ENCODE data around the gene HAGHL. TPM values are rescaled to one million over a fixed set of nuclear protein-coding genes. Genes with fewer than 3 reads are reported as not detected.
"Not testable (repeated sequence)": the region's sequence is repeated elsewhere in the genome, so short reads cannot be mapped to it uniquely, and the experiment has no call there.

HAGHL gene
- total RNA-seq, 1 donor, result 22.6 TPM

DNA sequence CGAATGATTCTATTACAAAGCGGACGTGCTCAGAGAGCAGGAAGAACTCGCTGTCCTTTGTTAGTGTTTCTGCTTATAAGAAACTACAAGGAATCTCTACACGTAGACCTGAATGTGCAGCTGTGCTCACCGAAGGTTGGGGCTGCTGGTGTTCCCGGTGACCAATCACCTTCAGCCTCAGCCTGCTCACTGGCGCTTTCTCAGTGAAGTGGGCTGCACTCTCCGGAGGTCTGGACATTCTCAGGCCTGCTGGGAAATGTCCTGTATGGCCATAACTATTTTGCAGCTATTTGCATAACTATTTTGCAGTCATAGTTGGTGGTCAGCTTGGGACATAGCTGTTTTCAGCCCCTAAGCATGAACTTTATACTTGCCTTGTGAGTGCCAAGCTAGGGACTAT lies 23.6 kb downstream of the HAGHL start:
- no peak for DNase-seq (ENCODE audit: low read depth in 2 of 3, low spot score in 2 of 3)

DNA sequence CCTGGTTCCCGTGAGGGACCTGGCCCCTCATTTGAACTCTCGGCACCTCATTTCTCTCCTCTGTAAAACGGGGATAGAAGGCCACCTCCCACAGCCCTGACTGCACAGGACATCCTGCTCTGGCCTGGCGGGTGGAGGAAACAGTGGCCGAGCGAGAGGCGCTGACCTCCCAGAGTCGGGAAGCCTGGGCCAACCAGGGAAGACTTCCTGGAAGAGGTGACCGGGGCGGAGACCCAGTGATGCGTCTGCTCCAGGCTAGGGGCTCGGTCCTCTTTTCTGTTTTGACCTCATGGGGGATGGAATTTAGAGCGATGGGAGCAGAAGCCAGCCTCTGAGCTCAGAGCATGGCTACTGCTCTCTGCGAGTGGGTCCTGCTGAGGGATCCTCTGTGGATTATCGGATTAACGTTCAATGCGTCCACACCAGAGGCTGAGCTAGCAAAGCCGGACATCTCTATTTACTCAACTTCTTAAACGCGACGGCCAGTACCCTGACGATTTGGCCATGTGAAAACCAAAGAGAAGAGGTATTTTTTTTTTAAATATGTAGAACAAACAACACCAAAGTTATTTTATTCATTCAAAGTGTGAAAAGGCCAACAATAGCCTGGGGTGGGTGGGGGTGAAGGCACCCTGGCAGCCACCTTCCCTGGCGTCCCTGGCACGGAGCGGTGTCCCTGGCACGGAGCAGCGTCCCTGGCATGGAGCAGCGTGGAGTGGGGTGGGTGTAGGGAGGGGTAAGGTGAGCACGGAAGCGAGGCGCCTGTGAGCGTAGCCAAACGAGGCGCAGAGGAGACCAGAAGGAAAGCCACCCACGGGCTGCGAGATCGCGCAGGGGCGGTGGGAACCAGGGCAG lies 24.5 kb downstream of the HAGHL start:
- no peak for DNase-seq (ENCODE audit: low read depth in 2 of 3, low spot score in 2 of 3)

DNA sequence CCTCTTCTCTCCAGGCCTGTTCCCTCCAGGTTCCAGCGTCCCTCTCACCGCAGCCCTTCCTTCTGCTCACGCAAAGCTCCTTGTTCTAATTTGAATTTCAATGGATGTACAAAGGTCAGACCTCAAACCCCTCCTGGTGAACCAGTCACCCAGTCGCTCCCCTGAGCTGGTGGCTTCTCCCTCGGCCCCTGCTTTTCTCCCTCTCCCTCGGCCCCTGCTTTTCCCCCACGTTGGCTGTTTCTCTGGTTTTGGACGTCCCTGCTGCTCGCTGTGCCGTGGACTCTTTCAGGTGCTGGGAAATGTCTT lies 25.1 kb downstream of the HAGHL start:
- no peak for DNase-seq (ENCODE audit: low read depth in 2 of 3, low spot score in 2 of 3)

DNA sequence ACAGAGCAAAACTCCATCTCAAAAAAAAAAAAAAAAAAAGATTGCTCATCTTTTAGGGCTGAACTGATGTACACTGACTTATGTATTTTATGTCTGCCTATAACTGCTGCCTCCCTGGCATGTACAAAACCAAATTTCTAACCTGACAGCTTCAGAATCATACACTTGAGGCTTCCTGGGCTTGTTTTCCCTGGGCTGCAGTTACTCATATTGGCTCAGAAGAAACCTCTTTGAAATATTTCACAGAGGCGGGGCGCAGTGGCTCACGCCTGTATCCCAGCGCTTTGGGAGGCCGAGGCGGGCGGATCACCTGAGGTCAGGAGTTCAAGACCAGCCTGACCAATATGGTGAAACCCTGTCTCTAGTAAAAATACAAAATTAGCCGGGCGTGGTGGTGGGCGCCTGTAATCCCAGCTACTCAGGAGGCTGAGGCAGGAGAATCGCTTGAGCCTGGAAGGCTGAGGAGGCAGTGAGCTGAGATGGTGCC lies 27.3 kb downstream of the HAGHL start:
- not testable (repeated sequence) for DNase-seq (ENCODE audit: low read depth in 2 of 3, low spot score in 2 of 3)

DNA sequence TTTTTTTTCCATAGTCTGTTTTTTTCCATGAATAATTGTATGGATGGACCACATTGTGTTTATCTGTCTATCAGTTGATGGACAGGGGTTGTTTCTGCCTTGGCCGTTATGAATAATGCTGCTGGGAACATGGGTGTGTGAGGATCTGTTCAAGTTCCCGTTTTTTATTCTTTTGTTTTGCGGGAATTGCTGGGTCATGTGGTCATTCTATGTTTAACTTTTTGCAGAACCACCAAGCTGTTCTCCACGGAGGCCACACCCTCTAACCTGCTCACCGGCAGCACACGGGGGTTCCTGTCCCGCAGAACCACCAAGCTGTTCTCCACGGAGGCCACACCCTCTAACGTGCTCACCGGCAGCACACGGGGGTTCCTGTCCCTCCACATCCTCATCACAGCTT lies 27.8 kb downstream of the HAGHL start:
- peak in 2 of 3 donors; percentile 60 to 69 for DNase-seq (ENCODE audit: low read depth in 2 of 3, low spot score in 2 of 3)

DNA sequence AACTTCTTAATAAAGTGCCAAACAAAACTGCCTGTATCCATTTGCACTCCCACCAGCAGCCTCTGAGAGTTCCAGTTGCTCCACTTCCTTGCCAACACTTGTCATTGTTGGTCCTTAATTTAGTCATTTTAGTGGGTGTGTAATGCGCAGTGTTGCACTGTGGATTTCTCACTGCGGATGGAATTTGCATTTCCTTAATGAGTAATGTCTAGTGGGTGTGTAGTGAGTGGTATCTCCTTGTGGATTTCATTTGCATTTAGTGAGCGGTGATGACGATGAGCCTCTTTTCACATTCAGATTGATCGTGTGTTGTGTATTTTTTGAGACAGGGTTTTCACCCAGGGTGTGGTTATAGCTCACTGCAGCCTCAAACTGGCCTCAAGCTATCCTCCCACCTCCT lies 29.5 kb downstream of the HAGHL start:
- no peak for DNase-seq (ENCODE audit: low read depth in 2 of 3, low spot score in 2 of 3)

DNA sequence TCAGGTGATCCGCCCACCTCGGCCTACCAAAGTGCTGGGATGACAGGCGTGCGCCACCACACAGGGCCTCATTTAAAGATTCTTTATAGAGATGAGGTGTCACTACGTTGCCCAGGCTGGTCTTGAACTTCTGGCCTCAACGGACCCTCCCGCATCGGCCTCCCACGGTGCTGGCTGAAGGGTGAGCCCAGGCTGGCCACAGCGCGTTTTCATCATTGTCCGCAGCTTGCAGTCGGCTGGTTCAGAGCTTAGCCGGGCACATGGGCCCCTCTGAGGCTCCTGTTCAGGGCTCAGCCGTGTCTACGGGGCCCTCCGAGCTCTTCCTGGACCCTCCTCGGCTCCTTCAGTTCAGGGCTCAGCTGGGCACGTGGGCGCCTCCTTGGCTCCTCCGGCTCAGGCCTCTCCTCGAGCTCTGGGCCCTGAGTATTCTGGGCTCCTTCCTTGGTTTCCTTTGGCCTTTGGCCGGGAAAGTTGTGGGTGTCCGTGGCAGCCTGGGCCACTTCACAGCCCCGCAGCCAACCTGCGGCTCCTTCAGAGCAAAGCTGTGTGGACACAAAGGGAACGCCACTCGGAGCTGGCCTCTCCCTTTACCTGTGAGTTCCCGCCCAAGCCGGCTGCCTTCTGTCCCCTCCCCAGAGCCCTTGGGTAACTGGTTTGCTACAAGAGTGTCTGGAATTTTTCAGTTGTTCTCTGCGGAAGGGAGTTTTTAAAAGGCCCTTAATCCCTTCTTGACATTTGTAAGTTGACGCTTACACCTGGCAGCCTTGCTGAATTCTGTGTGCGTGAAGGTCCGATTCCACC lies 32.4 kb downstream of the HAGHL start:
- DNase-seq (ENCODE audit: low read depth in 2 of 3, low spot score in 2 of 3), result no peak

DNA sequence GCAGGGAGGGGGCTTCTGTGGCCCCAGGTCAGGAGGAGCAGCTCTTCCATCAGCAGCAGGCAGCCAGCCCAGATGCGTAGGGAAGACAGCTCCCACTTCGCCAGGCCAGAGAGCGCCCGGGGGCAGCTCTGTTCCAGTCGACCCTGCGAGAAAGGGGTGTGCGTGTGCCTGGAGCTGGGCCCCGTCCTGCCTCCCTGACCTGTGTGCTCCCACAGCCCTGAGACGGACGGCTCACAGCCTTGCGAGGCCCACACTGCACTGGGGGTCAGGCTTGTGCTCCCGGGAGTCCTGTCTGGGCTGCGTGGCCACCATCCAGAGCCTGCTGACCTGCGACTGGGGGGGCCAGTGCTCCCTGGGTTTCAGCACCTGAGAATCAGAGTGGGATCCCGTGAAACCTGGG lies 33.2 kb downstream of the HAGHL start:
- DNase-seq (ENCODE audit: low read depth in 2 of 3, low spot score in 2 of 3), result no peak

DNA sequence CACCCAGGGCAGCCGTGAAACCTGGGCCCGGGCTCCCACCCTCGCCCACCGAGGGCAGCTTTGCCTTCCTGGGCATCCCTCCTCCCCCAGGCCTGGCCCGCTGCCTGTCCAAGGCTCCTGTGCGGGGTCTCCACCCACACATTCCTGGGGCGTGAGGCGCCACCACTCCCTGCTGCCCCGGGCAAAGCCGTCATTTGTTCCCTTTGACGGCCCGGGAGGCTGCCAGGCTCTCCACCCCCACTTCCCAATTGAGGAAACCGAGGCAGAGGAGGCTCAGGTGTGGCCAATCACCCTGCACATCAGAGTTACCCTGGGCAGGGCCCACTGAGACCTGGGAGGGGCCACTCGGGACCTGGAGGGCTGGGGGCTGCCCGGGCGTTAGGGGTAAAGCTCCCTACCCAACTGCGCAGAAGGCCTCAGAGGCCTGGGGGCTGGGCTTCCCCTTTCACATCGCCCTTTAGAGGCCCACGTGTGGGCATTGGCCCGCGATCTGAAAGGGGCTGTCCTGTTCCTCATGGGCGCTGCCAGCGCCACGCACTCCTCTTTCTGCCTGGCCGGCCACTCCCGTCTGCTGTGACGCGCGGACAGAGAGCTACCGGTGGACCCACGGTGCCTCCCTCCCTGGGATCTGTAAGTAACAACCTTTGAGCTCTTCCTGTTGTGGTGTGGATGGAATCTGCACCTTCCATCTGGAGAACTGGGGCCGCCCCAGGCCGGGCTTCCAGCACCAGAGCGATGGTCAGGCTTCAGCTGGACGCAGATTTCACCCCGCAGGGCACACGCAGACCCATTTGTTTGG lies 33.8 kb downstream of the HAGHL start, which contains the start of gene MSLN:
TSS of gene MSLN (plus strand) at position 190 of the 799 bp plus-strand sequence. CDS start 1,947 bp downstream, outside the sequence.
- no peak for DNase-seq (ENCODE audit: low read depth in 2 of 3, low spot score in 2 of 3)

DNA sequence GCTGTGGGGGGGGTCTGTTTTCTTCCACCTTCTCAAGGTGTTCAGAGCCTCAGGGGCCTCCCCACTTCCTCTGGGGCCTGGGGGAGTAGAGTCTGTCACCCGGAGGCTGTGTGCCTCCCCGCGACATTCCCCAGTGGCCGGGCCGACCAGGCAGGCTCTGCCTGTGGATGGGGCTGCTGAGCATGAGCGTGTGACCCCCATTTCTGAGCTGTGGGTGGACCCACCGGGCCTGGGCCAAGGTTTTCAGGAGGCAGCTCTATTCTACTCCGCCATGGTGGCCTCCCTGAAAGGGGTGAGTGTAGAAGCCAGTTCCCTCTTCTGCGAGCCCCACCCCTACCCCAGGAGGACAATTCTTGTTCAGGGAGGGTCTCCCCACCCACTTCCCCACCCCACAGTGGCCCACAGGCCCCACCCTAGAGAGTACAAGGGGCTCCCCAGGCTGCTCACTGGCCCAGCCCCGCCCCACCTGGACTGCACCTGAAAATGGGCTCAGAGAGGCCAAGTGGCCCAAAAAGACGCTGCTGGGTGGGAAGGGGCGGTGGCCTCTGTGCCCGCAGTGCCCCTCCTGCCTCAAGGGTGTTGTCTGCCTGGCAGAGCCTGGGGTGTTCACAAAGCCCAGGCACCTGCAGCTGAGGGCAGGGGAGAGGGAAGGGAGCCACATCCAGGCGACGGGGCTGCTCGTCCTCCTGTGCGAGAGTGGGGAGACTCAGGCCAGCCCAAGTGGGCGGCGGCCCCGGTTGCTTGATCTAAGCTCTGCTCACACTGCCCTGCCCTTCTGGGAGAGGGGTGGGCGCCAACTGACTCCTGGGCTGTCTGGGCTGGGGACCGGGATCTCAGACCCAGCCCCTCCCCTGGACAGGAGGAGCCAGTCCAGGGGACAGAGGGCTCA lies 35.0 kb downstream of the HAGHL start:
- DNase-seq (ENCODE audit: low read depth in 2 of 3, low spot score in 2 of 3), result no peak

DNA sequence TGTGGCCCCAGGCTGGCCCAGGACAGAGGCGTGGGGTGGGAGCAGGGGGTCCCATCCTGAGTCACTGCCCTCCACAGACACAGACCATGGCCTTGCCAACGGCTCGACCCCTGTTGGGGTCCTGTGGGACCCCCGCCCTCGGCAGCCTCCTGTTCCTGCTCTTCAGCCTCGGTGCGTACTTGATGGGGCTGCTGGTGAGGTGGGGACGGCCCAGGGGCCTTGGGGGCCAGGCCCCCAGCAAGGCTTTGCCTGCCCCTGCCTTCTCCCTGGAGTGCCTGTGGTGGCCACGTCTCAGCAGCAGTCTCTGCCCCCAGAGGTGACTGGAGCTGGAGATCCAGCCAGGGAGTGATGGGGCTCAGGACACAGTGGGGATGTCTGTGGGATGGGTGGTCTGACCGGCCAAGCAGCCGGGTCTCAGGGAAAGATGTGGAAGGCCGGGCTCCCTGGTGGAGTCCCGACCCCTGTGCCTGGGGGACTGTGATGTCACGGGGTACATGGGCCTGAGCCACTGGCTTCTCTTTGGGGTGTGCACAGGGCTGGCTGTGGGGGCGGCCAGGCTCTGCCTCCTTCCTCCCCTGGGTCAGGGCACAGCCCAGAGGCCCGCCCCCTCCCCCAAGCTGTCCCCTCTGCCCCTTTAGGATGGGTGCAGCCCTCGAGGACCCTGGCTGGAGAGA lies 35.8 kb downstream of the HAGHL start:
- DNase-seq (ENCODE audit: low read depth in 2 of 3, low spot score in 2 of 3), result no peak

DNA sequence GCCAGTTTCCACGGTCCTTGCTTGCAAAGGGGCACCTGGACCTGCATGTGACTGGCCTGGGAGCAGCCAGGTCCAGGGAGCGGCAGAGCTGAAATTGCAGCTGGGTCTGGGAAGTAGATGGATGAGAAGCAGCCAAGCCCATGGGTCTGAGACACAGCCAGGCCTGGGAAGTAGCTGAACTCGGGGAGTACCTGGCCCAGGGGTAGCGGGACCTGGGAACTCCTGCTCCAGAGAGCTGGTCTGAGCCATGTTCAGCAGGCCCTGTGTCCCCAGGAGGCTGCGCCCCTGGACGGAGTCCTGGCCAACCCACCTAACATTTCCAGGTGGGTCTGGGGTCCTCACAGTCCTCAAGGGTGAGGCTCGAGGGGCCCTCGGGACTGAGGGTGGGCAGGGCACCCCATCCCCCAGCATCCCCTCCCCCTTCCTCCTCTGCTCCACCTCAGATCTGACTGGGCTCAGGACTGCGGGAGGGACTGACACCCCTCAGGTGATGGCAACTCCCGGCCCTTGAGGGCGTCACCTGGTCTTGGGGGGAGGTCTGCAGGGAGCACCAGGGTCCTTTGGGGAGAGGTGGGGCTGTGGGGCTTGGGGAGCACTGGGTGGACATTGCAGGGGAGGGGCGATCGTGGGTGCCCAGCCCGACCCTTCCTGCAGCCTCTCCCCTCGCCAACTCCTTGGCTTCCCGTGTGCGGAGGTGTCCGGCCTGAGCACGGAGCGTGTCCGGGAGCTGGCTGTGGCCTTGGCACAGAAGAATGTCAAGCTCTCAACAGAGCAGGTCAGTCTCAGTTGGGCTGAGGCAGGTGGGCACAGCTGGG lies 36.7 kb downstream of the HAGHL start:
- no peak for DNase-seq (ENCODE audit: low read depth in 2 of 3, low spot score in 2 of 3)

DNA sequence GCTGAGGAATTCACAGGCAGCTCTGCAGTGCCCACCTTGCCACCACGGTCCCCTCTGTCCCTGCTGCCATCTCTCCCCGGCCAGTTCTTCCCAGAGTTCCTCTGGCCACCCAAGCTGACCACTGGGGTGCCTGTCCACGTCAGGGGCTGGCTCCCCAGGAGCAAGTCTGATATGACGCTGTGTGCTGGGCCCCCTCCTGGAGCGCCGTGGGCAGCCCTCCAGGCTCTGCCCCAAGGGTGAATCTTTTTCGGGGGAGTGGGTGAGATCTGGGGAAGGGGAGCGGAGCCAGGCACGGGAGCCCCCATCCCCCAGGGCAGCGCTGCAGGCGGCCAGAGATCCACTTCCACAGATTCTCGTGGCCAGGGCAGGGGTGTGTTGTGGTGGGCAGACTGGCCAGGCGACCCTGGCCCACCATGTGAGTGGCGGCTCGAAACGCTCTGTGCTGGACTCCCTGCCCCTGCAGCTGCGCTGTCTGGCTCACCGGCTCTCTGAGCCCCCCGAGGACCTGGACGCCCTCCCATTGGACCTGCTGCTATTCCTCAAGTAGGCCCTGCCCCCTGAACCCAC lies 37.4 kb downstream of the HAGHL start:
- no peak for DNase-seq (ENCODE audit: low read depth in 2 of 3, low spot score in 2 of 3)

DNA sequence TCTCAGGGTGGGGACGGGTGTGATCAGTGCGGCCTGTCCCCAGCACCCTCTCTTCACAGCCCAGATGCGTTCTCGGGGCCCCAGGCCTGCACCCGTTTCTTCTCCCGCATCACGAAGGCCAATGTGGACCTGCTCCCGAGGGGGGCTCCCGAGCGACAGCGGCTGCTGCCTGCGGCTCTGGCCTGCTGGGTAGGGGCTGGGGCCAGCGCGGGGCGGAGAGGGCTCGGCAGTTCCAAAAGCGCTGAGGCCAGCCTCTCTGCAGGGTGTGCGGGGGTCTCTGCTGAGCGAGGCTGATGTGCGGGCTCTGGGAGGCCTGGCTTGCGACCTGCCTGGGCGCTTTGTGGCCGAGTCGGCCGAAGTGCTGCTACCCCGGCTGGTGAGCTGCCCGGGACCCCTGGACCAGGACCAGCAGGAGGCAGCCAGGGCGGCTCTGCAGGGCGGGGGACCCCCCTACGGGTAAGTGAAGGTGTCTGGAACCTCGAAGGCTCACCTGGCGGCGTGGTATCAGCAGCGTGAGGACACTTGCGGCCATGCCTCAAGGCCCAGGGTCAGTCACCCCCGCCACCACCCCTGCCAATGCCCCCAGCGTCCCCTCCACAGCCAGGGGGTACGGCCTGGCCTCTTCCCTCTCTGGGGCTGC lies 38.1 kb downstream of the HAGHL start:
- DNase-seq (ENCODE audit: low read depth in 2 of 3, low spot score in 2 of 3), result no peak

DNA sequence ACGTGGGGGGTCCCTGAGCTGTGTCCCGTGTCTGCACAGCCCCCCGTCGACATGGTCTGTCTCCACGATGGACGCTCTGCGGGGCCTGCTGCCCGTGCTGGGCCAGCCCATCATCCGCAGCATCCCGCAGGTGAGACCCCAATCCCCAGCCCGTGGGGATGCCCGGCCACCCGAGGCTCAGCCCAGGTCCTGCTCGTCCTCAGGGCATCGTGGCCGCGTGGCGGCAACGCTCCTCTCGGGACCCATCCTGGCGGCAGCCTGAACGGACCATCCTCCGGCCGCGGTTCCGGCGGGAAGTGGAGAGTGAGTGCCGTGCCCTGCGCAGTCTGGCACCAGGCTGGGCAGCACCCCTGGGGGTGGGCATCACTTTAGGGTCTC lies 38.6 kb downstream of the HAGHL start:
- no peak for DNase-seq (ENCODE audit: low read depth in 2 of 3, low spot score in 2 of 3)

DNA sequence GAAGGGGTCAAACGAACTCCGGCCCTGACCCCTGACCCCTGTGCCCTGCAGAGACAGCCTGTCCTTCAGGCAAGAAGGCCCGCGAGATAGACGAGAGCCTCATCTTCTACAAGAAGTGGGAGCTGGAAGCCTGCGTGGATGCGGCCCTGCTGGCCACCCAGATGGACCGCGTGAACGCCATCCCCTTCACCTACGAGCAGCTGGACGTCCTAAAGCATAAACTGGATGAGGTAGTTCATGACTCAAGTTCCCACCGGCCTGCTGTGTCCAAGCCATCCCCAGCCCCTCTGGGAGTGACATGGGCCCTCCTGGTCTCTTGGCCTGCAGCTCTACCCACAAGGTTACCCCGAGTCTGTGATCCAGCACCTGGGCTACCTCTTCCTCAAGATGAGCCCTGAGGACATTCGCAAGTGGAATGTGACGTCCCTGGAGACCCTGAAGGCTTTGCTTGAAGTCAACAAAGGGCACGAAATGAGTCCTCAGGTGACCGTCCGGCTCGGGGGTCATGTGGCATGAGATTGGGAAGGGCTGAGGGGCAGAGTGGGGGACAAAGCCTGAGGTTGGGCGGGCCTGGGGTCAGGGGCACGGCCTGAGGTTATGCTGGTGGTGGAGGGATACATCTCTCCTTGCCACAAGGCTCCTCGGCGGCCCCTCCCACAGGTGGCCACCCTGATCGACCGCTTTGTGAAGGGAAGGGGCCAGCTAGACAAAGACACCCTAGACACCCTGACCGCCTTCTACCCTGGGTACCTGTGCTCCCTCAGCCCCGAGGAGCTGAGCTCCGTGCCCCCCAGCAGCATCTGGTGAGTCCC lies 39.3 kb downstream of the HAGHL start:
- no peak for DNase-seq (ENCODE audit: low read depth in 2 of 3, low spot score in 2 of 3)

Measured in hematopoietic multipotent progenitor cell (in vitro differentiated cells).